NCI-H510A treated with DMSO at 0.1 percent for 48 hours (cell line): Measurements from ENCODE around the gene CRPPA.
"Not testable (repeated sequence)": the region's sequence is repeated elsewhere in the genome, so short reads cannot be mapped to it uniquely, and the experiment has no call there.

Source experiments
- DNase-seq: peaks from one replicate; lab custom pipeline; 2025; lab: John Stamatoyannopoulos, UW

CRPPA gene

DNA sequence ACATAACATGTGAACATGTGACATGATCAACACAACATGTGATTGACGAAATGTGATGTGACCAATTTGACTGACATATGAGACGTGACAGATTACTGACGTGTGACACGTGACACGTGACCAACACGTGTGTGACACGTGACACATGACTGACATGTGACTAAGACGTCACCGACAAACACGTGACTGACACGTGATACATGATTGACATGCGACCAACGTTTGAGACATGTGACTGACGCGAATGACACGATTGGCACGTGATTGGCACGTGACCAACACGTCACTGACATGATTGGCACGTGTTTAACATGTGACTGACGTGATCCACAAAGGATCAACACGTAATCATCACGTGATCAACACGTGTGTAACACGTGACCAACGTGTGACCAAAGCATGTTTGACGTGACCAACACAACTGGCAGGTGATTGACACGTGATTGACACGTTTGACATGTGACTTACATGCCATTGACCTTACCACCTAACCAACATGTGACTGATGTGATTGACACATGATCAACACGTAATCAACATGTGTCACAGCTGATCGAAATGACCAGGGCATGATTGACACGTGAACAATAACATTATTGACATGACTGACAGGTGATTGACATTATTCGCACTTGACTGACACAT, 23.7 kb downstream of the CRPPA start:
- DNase-seq = no peak

DNA sequence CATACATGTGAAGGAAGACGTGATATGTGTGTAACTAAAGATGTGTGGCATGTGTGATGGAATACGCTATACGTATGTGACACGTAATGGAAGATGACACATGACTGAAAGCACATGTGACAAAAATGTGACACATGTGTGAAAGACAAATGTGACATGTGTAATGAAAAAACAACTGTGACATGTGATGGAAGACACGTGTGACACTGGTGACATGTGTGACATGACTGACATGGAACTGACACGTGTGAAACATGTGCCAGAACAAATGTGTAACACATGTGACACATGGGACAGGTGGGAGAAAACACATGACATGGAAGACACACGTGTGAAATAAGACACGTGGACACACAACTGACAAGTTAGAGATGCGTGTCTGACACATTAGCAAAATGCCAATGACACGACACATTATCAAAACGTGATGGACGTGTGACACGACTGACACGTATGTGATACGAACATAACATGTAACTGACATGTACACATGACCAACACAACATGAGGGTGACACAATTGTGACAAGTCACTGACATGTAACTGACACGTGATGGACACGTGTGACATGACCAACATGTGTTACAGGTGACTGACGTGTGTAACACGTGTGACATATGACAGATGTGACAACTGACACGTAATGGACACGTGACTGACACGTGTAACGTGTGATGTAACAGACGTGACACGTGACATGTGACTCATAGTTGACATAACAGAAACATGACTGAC, 24.4 kb downstream of the CRPPA start:
- DNase-seq = no peak

DNA sequence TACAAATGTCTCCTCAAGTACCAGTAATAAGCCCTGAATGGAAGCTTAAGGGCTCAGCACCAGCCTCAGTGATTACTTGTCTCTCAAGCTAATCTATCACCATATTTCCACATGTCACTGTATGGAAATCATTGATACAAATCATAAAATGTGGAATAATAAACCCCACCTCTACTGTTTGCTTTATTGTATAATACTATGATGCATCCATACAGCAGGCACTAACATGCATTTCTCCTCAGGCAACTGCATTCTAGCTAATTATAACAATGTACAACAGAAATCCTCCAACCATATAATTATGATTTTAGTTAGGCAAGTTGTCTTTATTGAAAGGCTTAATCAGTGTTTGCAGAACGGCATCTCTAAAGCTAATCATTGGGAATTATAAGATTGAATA, 26.2 kb downstream of the CRPPA start:
- no peak for DNase-seq

DNA sequence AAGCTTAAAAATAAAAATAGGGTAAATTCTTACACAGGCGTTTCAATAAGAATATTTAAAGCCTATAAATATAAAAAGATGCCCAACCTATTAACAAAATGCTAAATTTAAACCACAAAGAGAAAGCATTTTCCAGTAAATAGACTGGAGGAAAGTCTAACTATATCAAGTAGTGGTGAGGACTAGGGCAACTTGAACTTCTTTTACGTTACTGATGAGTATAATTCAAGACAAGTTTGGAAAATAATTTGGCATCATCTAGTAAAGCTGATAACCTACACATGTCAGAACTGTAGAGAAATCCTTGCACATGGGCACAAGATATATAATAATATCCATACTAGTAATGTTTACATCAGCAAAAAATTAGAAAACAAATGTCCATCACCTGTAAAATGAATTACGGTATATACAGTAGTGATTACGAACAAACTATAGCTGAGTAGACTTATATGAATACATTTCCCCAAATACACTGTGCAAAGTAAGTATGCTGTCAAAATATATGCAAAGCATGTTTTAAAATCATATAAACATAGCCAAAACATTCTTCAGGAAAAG, 27.4 kb downstream of the CRPPA start:
- no peak for DNase-seq

DNA sequence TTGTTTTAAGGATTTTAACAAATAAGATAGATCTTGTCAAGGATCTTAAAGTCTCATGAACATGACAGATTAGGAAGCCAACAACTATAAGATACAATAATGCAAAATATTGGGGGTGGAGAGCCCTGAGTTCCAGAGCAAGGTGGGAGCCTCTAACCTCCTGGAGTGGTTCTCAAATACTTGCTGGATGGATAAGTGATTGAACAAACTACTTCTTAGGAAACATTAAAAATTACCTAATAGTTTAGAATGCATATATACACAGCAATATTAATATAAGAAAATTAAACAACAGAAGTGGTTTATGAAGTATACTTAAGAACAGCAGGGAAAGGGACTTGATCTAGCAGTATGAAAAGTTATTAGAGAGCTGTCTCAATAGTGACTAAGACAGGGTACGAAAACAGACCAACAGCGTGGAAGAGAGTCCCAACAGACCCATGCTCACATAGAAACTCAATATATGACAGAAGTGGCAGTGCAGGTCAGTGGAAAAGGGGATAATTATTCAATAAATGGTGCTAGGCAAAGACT, 28.3 kb downstream of the CRPPA start:
- DNase-seq = no peak

DNA sequence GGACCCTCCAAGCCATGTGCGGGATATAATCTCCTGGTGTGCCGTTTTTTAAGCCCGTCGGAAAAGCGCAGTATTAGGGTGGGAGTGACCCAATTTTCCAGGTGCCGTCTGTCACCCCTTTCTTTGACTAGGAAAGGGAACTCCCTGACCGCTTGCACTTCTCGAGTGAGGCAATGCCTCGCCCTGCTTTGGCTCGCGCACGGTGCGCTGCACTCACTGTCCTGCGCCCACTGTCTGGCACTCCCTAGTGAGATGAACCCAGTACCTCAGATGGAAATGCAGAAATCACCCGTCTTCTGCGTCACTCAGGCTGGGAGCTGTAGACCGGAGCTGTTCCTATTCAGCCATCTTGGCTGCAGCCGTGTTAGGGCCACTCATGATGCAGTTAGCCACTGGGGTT, 37.6 kb downstream of the CRPPA start:
- DNase-seq = not testable (repeated sequence)

DNA sequence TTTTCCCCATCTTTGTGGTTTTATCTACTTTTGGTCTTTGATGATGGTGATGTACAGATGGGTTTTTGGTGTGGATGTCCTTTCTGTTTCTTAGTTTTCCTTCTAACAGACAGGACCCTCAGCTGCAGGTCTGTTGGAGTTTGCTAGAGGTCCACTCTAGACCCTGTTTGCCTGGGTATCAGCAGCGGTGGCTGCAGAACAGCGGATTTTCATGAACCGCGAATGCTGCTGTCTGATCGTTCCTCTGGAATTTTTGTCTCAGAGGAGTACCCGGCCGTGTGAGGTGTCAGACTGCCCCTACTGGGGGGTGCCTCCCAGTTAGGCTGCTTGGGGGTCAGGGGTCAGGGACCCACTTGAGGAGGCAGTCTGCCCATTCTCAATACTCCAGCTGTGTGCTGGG, 38.2 kb downstream of the CRPPA start:
- not testable (repeated sequence) for DNase-seq
